HG02943 (cell line): ENCODE data around the gene DPRX.

Experiments used
- ATAC-seq: cut with Tn5 transposase; IDR thresholded peaks from one replicate; pipeline ENCODE4 v1.9.1; 2021; ENCODE audit warnings: mild to moderate bottlenecking, low read depth, moderate library complexity; ENCODE audit not compliant: unreplicated experiment

The DPRX gene, protein sequence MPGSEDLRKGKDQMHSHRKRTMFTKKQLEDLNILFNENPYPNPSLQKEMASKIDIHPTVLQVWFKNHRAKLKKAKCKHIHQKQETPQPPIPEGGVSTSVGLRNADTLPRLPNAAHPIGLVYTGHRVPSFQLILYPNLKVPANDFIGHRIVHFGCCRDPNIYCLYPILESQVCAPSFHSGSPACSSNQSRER

GRCh38 chr19:53631949-53632407, at the start of gene DPRX:
DPRX (plus strand) TSS chr19:53631999; CDS start chr19:53632107, 108 bp downstream.
- ATAC-seq = no peak

- ATAC-seq = no peak
Measured at GRCh38 chr19:53583181-53583580, 48.6 kb upstream of the DPRX start.

DNA sequence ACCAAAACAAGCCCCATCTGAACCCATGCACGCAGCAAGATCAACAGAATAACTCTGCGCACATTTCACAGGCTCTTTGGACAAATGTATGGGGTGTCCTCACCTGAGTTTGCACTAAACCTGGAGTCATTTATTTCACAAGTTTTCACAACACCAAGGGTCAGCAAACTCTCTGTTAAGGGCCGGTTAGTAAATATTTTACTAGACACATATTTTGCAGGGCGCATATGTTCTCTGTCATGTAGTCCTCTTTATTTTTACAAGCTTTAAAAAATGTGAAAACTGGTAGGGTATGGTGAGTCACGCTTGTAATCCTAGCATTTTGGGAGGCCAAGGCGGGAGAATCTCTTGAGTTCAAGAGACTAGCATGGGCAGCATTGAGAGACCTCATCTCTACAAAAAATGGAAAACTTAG, 45.5 kb upstream of the DPRX start:
- ATAC-seq = no peak

- no peak for ATAC-seq
Measured at GRCh38 chr19:53594811-53595509, 36.8 kb upstream of the DPRX start.

- ATAC-seq = no peak
Measured at GRCh38 chr19:53595510-53595867, 36.3 kb upstream of the DPRX start.

DNA sequence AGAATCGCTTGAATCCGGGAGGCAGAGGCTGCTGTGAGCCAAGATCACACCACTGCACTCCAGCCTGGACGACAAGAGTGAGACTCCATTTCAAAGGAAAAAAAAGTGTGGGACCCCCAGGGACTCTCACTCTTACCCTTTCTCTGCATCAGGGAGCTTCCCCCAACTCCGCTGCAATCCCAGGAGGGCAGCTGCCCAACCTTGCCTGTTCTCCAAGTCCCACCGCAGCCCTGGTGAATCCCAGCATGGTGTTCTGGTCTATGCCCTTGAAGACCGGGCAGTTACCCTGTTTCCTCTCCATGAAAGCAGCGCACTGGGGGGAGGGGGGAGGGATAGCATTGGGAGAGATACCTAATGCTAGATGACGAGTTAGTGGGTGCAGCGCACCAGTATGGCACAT, 35.7 kb upstream of the DPRX start:
- no peak for ATAC-seq

GRCh38 chr19:53597023-53597422, 34.8 kb upstream of the DPRX start:
- no peak for ATAC-seq

- ATAC-seq = no peak
Measured at GRCh38 chr19:53598361-53598760, 33.4 kb upstream of the DPRX start.

- ATAC-seq = no peak
Measured at GRCh38 chr19:53600217-53600616, 31.6 kb upstream of the DPRX start.

DNA sequence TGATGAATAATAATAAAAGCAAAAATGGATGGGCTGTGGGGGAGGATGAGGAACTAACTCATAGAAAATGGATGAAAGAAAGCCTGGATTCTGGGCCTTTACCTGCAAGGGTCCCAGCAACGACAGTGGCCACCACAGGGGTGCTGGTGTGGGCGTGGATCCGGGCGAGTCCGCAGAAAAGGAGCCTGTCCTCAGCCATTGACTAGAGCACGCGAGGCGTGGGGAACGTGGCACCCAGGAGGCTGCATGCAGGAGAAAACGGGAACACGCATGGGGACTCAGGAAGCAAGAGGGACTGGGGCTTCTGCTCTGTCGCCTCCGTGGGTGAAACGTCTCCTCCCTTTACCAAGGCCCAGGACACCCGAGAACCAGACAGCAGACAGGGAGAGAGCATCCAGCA, 25.8 kb upstream of the DPRX start:
- no peak for ATAC-seq

DNA sequence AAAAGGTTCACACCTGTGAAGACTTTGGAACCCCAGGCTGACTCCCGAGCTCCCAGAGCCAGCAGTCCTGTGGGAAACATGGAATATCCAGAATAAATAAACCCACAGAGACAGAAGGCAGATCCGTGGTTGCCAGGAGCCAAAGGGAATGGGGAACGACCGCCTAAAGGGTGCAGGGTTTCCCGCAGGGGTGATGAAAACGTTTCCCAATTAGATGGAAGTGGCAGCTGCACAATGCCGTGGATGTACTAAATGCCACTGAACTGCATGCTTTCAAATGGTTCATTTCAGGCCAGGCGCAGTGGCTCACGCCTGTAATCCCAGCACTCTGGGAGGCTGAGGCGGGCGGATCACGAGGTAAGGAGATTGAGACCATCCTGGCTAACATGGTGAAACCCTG, 23.4 kb upstream of the DPRX start:
- no peak for ATAC-seq

- ATAC-seq = no peak
Measured at GRCh38 chr19:53612762-53613526, 18.9 kb upstream of the DPRX start.

DNA sequence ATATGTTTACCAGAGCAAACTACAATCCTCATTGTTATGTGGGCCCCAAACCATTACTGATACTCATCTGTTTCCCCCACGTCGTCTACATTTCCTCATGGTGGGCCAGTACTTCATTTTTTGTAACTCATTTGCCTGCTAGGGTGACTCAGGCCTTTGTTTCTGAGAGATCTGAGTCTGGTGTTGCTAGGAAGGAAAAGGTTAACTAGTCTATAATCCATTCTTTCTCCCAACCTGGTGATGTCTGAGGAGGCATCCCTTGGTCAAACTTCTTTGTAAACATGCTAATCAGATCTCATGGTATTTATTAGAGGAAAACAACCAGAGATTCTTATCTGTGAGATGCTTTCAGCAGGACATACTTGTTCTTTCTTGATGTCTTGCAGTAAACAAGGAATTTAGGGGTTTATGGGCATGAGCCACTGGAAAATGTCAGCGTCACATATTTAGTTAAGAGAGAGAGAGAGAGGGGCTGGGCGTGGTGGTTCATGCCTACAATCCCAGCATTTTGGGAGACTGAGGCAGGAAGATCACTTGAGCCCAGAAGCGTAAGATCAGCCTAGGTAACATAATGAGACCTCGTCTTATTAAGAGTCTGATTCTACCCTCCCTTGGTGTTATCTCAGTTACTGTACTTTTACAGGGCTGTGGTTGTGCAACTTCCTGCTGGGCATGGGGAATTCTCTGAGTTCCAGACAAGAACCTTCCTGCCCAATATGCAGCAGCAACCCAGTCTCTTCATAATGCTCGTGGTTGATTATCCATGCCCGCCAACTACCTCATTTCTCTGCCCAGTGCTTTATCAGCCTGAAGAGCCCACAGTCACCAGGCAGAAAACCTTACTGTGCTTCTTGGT, 9.7 kb upstream of the DPRX start:
- ATAC-seq = no peak

DNA sequence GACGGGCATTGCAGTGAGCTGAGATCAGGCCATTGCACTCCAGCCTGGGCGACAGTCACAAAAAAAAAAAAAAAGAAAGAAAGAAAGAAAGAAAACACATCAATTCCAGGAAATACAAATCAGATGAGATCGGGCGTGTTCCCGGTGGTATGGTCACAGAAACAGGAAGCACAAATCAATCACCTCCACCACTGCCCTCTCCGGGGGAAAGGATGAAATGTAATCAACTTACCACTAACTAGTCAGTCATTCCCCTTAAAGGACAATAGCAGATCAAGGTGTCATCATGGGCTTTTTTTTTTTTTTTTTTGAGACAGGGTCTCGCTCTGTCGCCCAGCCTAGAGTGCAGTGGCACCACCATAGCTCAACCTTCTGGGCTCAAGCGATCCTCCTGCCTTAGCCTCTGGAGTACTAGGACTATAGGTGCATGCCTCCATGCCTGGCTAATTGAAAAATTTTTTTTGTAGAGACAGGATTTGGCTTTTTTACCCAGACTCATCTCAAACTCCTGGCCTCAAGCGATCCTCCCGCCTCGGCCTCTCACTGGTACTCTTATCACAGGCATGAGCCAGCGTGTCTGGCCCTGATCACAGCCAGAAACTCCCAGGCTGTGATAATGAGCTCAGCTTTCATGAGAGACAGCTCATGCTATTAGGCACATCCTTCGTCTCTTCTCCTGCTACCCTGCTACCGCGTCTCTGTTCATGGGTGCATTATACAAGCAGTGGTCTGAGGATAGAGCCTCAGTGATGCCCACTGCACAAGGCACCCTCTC, 6.8 kb upstream of the DPRX start:
- no peak for ATAC-seq

GRCh38 chr19:53626486-53626885, 5.3 kb upstream of the DPRX start:
- ATAC-seq = no peak

DNA sequence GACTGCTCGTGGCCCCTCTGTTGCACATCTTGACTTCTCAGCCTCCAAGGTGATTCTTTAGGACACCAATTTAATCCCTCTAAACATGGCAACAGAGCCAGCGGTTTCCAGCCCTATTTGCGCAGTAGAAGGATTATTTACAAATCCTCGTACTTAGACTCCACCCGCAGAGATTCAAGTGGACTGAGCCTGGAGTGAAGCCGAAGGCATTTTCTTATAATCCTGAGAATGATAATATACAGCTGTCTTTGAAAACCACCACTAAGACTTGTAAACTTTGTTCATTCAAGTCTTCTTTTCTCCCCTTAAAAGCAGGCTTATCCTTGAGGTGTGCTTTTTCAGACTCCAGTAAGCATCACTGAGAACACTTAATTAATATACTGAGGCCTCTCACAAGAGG, 4.8 kb upstream of the DPRX start:
- ATAC-seq = no peak

- ATAC-seq = no peak
Measured at GRCh38 chr19:53634768-53635167, 3.0 kb downstream of the DPRX start.

- no peak for ATAC-seq
Measured at GRCh38 chr19:53639471-53639870, 7.7 kb downstream of the DPRX start.

- ATAC-seq = no peak
Measured at GRCh38 chr19:53642381-53643099, 10.7 kb downstream of the DPRX start.
